A549 treated with AZD9567 at 1 μM for 4 hours (cell line): ENCODE data around the gene SCML1. TPM values are rescaled to one million over a fixed set of nuclear protein-coding genes. Genes with fewer than 3 reads are reported as not detected.

ENCODE experiments used
- total RNA-seq: library from RNA; stranded (reverse); fragments of 200-300 nt; extraction: Qiagen RNA extraction; gene quantifications from 5 replicates; pipeline ENCODE4 v1.2.3, GENCODE V29; 2022; ENCODE audit not compliant: insufficient read depth

The SCML1 gene, protein sequence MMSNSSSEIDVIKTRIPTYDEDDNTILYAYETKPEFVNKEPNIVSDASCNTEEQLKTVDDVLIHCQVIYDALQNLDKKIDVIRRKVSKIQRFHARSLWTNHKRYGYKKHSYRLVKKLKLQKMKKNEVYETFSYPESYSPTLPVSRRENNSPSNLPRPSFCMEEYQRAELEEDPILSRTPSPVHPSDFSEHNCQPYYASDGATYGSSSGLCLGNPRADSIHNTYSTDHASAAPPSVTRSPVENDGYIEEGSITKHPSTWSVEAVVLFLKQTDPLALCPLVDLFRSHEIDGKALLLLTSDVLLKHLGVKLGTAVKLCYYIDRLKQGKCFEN
- total RNA-seq, result 5.5 to 8.3 TPM (median 7.3 TPM) in 5 replicates

DNA sequence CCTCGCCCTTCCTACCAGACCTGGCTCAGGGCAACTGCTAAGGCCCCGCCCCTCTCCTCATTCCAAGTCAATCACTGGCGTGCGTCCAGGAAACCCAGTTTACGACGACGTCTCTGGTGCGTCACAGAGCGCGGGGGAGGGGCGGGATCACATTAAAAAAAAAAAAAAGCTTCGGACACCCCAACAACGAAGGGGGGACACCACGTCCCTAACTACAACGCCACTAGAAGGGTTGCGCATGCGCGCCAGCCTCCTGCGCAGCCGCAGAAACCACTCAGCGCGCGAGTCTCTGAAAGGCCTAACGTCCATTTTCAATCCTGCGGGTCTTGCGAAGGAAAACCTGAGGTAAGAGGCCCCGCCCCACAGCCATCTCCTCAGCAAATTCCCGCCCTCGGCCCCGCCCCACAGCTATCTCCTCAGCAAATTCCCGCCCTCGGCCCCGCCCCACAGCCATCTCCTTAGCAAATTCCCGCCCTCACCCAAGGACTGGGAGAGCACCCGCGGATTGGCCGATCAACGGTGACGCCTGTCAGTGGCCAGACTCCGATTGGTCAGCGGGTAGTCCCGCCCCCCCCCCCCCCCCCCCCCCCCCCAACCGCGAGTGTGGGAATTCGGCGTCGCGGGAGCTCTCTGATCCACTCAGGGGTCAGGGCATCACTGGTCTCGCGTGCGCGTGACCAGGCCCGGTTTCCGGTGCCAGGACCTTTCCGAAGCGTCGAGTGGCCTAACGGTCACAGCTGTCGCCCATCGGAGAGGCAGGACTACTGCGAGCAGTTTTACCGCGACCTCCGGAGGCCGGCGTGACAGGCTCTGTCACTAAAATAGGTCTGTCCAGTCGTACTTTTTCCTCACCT is at the start of gene SCML1:
Gene SCML1, plus strand, starts transcription at position 638 of the 854 bp plus-strand sequence. CDS start 6,694 bp downstream, outside the sequence.

Other genes starting within 250 kb of the SCML1 start
- gene RAI2, start 123.8 kb downstream of the SCML1 start, total RNA-seq, result 0.15 to 1.6 TPM (median 0.26 TPM) in 5 replicates